K562 (cell line): Measurements from ENCODE around the gene DNAH3. TPM values are rescaled to one million over a fixed set of nuclear protein-coding genes. Genes with fewer than 3 reads are reported as not detected.
A peak's percentile ranks its signal among the peaks of the same experiment; 100 is the strongest.

Experiments used
- ATAC-seq: fragments of 200-7000 bp; cut with Tn5 transposase; 3 replicates; pipeline ENCODE4 v1.9.1; 2020; ENCODE audit warnings: moderate library complexity
- BruUV-seq: library from RNA; stranded (reverse); fragments of 400-500 nt; replicated peaks from 2 replicates; lab custom pipeline; 2021; lab: Mats Ljungman, UMichigan
- CTCF ChIA-PET: fragments of 300-600 bp; formaldehyde crosslinking; extraction: SDS; loops from one replicate; lab custom pipeline; 2021; ENCODE audit warnings: low intra/inter-chr PET ratio; lab: Yijun Ruan, JAX
- POLR2A ChIA-PET: fragments of 300-600, 350-650 bp; sonication (Branson Sonifier 250); formaldehyde crosslinking; extraction: SDS; loops from one replicate; lab custom pipeline; 2021; ENCODE audit warnings: antibody characterized with exemption, inconsistent platforms; lab: Yijun Ruan, JAX
- DNase-seq, 4 experiments: peaks; one replicate each; pipeline versions ENCODE4 v3.0.0 to v3.0.0-alpha.2; 2011 to 2018; ENCODE audit warnings: low spot score in 3 of 4, mixed read lengths in 3 of 4; ENCODE audit errors: extremely low read depth in 1 of 4
- FAIRE-seq: peaks from 2 replicates; lab custom pipeline; 2011; peaks lifted over from hg19 to GRCh38; lab: Jason Lieb, UNC
- H2AFZ ChIP-seq: 2 replicates; pipeline ENCODE4 v1.6.0; 2011; ENCODE audit warnings: low read depth, low read length, control low read depth, inconsistent platforms
- H3K27ac ChIP-seq: fragments of 200-600 bp; 3 replicates; pipeline ENCODE4 v1.8.0; 2011; ENCODE audit warnings: low read depth, mild to moderate bottlenecking, control low read depth, inconsistent platforms, low read length, moderate library complexity, mixed read lengths; ENCODE audit errors: extremely low read depth
- H3K27me3 ChIP-seq, 2 experiments: fragments of 300-600 bp in 1 of 2; 2 replicates in 1 of 2; 3 replicates in 1 of 2; pipeline versions ENCODE4 v1.6.0 to v1.8.0; 2011; ENCODE audit warnings: inconsistent platforms in 2 of 2, low read length in 2 of 2, mild to moderate bottlenecking in 1 of 2, mixed read lengths in 1 of 2, moderate library complexity in 1 of 2; ENCODE audit not compliant: control insufficient read depth in 2 of 2, insufficient read depth in 2 of 2
- H3K36me3 ChIP-seq: fragments of 300-600 bp; 3 replicates; pipeline ENCODE4 v1.8.0; 2011; ENCODE audit warnings: mild to moderate bottlenecking, low read length, inconsistent platforms; ENCODE audit not compliant: control insufficient read depth, insufficient read depth
- H3K4me1 ChIP-seq, 2 experiments: fragments of 200-600 bp in 1 of 2; replicated peaks in 1 of 2; 2 replicates in 1 of 2; 3 replicates in 1 of 2; pipeline versions ENCODE4 v1.5.1 to v1.8.0; 2011; ENCODE audit warnings: inconsistent platforms in 2 of 2, low read length in 2 of 2, mild to moderate bottlenecking in 1 of 2, mixed read lengths in 1 of 2, moderate library complexity in 1 of 2; ENCODE audit not compliant: control insufficient read depth in 2 of 2, insufficient read depth in 2 of 2
- H3K4me2 ChIP-seq: 2 replicates; pipeline ENCODE4 v1.6.1; 2011; ENCODE audit warnings: low read length, control low read depth, inconsistent platforms, mixed read lengths; ENCODE audit not compliant: insufficient read depth
- H3K4me3 ChIP-seq: fragments of 200-600 bp; sonication (generic), shearing (Covaris generic); 2 replicates; pipeline ENCODE4 v1.5.1; 2016; ENCODE audit warnings: control low read depth, inconsistent platforms
- H3K79me2 ChIP-seq: fragments of 200-600 bp; 3 replicates; pipeline ENCODE4 v1.8.0; 2011; ENCODE audit warnings: low read length, inconsistent platforms; ENCODE audit not compliant: control insufficient read depth, insufficient read depth
- H3K9ac ChIP-seq, 2 experiments: 2 replicates each; pipeline versions ENCODE4 v1.6.0 to v1.6.1; 2011; ENCODE audit warnings: low read depth in 2 of 2, low read length in 2 of 2, control low read depth in 1 of 2, inconsistent platforms in 1 of 2, mild to moderate bottlenecking in 1 of 2, mixed read lengths in 1 of 2; ENCODE audit not compliant: insufficient read depth in 1 of 2
- H3K9me1 ChIP-seq: one replicate; pipeline ENCODE4 v1.6.0; 2011; ENCODE audit warnings: inconsistent platforms, mild to moderate bottlenecking, low read length, moderate library complexity; ENCODE audit not compliant: control insufficient read depth, insufficient read depth
- H3K9me3 ChIP-seq: replicated peaks from 2 replicates; pipeline ENCODE4 v1.5.1; 2011; ENCODE audit warnings: low read depth, low read length, inconsistent platforms; ENCODE audit not compliant: control insufficient read depth, insufficient read depth
- H4K20me1 ChIP-seq: replicated peaks from 2 replicates; pipeline ENCODE4 v1.6.1; 2011; ENCODE audit warnings: low read length, inconsistent platforms, mixed read lengths; ENCODE audit not compliant: control insufficient read depth, insufficient read depth
- RHOXF2B ChIP-seq: fragments of 250-450 bp; sonication (Bioruptor Pico); conservative IDR thresholded peaks from 2 replicates; pipeline ENCODE4 v1.5.1; 2021
- WGBS: fragments of 100-300 bp; shearing (Covaris generic); methylation state at CpG from one replicate; pipeline ENCODE4 v1.1.6; 2016; ENCODE audit warnings: low coverage, mixed read lengths; ENCODE audit not compliant: insufficient coverage; ENCODE audit errors: missing lambda C conversion rate; 5-methylcytosine and 5-hydroxymethylcytosine counted together
- in situ Hi-C: fragments of 300-500 bp; cut with MboI; formaldehyde crosslinking; loops from 4 replicates; pipeline ENCODE4 v1.15.0; 2018; ENCODE audit warnings: inconsistent platforms, mixed read lengths
- intact Hi-C: fragments of 100-400 bp; cut with micrococcal nuclease; formaldehyde crosslinking; loops from 2 replicates; pipeline ENCODE4 v1.14.2; 2022
- polyA plus RNA-seq, 8 experiments: library from polyadenylated mRNA; depleted of rRNA in 4 of 8; stranded (reverse) in 5 of 8; unstranded in 3 of 8; fragments of >200 nt; fragmentation: Nextera tagmentation in 2 of 8; fragmentation: Illumina TruSeq in 1 of 8; extraction: Ambion mirVana in 2 of 8; extraction: Trizol in 1 of 8; gene quantifications; 2 replicates each; pipeline versions ENCODE4 v1.2.1 to v1.2.3, GENCODE V29; 2011 to 2014; ENCODE audit warnings: inconsistent platforms in 1 of 8, missing spikeins in 1 of 8
- total RNA-seq, 7 experiments: library from RNA; depleted of rRNA in 6 of 7; stranded (reverse); fragments of >200 nt in 6 of 7; fragmentation: Illumina TruSeq in 2 of 7; extraction: Trizol in 2 of 7; gene quantifications; 2 replicates each; pipeline versions ENCODE4 v1.2.1 to v1.2.3, GENCODE V29; 2011 to 2021; ENCODE audit warnings: low replicate concordance in 1 of 7
- TF ChIP-seq, protein P1 (sequence below): IDR thresholded peaks from 2 replicates; pipeline ENCODE4 v1.6.1; 2016; ENCODE audit warnings: missing genetic modification characterization, missing compliant biosample characterization
- TF ChIP-seq, protein P2 (sequence below): IDR thresholded peaks from 3 replicates; pipeline ENCODE4 v1.6.1; 2011; ENCODE audit warnings: borderline replicate concordance, mild to moderate bottlenecking; ENCODE audit not compliant: insufficient read length, insufficient read depth

DNAH3 gene
- total and polyA plus RNA-seq, 9 of the 15 experiments (the other 6 are each of a cell fraction or from before 2014, with no cell fraction given) = 0.32 to 0.84 (median 0.44) TPM

DNA sequence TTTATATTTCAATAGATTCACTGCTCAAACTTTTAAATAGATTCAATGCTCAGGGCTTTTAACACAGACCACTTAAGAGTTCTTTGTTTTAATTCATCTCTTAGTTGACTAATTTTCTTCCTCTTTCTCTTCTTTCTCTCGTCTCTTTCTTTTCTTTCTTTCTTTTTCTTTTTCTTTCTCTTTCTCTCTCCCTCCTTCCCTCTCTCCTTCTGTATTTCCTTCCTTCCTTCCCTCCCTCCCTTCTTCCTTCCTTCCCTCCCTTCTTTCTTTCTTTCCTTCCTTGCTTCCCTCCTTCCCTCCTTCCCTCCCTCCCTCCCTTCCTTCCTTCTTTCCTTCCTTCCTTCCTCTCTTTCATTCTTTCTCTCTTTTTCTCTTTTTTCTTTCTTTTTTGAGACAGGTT is 145.6 kb downstream of the DNAH3 start:
- intact Hi-C loops = no loop called here
- TF ChIP-seq RHOXF2B = no peak
- TF ChIP-seq, protein P1, sequence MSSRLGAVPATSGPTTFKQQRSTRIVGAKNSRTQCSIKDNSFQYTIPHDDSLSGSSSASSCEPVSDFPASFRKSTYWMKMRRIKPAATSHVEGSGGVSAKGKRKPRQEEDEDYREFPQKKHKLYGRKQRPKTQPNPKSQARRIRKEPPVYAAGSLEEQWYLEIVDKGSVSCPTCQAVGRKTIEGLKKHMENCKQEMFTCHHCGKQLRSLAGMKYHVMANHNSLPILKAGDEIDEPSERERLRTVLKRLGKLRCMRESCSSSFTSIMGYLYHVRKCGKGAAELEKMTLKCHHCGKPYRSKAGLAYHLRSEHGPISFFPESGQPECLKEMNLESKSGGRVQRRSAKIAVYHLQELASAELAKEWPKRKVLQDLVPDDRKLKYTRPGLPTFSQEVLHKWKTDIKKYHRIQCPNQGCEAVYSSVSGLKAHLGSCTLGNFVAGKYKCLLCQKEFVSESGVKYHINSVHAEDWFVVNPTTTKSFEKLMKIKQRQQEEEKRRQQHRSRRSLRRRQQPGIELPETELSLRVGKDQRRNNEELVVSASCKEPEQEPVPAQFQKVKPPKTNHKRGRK (tag) = peak; percentile 92
- TF ChIP-seq, protein P2, sequence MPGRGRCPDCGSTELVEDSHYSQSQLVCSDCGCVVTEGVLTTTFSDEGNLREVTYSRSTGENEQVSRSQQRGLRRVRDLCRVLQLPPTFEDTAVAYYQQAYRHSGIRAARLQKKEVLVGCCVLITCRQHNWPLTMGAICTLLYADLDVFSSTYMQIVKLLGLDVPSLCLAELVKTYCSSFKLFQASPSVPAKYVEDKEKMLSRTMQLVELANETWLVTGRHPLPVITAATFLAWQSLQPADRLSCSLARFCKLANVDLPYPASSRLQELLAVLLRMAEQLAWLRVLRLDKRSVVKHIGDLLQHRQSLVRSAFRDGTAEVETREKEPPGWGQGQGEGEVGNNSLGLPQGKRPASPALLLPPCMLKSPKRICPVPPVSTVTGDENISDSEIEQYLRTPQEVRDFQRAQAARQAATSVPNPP = no peak
- no peaks in the 10 kb centered on the region for H3K4me1 ChIP-seq
- in situ Hi-C loops = loop anchor here (25.0 kb wide), 1 partner anchor 1032 kb away; no protein-coding TSS in a partner anchor
- CTCF ChIA-PET = no interaction called here
- no peak overlapping the region for H3K4me2 ChIP-seq
- no peaks in the 10 kb centered on the region for H3K79me2 ChIP-seq
- DNase-seq = no peak
- FAIRE-seq = no peak
- H3K9me3 ChIP-seq = no peaks in the 10 kb centered on the region; the same call in 1 of the 2 replicates
- BruUV-seq = no TSS peak
- H3K9me1 ChIP-seq = no peaks in the 10 kb centered on the region
- H3K36me3 ChIP-seq = no peaks in the 10 kb centered on the region
- no peak overlapping the region for H3K27ac ChIP-seq
- no peaks in the 10 kb centered on the region for H4K20me1 ChIP-seq
- POLR2A ChIA-PET = no interaction called here
- ATAC-seq = no peak
- no CpG with 5 or more reads among the region's 1 CpG for WGBS
- peaks cover 8 to 24% of the 10 kb centered on the region in 2 experiments for H3K27me3 ChIP-seq
- H2AFZ ChIP-seq = no peak overlapping the region
- no peak overlapping the region for H3K9ac ChIP-seq
- no peak overlapping the region for H3K4me3 ChIP-seq
